Stimulated activated CD8-positive, alpha-beta memory T cell treated with anti-CD3 and anti-CD28 coated beads, Interleukin-7, amount 100 ng/mL, for 24 hours (primary cell): ENCODE data around the gene ABL1.

Experiments used
- DNase-seq: peaks from one replicate; pipeline ENCODE4 v3.0.0-alpha.2; 2020; ENCODE audit warnings: low read depth

ABL1 gene

DNA sequence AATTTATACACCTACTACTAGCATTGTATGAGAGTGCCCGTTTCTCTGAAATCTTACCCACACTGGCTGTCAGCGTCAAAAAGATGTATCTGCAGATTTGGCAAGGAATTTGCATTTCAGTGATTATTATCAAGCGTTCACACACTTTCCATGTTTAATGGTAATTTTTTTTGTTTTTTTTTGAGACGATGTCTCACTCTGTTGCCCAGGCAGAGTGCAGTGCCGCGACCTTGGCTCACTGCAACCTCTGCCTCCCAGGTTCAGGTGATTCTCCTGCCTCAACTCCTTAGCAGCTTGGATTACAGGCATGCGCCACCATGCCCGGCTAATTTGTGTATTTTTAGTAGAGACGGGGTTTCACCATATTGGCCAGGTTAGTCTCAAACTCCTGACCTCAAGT lies 14.3 kb downstream of the ABL1 start:
- no peak for DNase-seq

DNA sequence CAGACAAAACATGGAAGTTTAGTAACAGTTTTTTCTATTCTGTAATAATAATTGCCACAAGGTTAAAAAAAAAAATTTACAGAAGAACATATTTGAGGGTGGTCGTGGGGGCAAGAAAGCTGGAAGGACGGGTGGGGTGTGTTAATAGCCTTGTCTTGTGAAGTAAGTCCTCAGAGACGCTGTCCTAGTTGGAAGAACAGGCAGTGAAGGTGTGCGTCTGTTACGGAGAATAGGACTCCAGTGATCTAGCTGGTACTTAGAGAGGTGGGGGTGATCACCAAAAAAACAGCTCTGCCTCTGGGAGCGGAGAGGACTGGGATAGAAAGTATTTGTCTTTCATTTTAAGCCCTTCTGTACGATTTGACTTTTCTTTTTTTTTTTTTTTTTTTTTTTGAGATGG lies 17.7 kb downstream of the ABL1 start:
- no peak for DNase-seq

DNA sequence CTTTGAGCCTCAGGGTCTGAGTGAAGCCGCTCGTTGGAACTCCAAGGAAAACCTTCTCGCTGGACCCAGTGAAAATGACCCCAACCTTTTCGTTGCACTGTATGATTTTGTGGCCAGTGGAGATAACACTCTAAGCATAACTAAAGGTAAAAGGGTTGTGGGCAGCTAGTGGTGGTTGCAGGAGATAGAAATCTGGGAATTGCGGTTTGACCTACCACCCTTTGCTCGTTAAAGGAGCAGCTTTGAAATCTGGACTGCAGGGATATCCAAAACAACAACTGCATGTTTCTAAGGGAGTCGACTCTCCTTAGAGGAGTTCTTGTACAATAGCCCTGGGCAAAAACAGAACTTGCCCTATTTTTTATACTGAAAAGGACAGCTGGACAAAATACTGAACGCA lies 19.0 kb downstream of the ABL1 start:
- no peak for DNase-seq

DNA sequence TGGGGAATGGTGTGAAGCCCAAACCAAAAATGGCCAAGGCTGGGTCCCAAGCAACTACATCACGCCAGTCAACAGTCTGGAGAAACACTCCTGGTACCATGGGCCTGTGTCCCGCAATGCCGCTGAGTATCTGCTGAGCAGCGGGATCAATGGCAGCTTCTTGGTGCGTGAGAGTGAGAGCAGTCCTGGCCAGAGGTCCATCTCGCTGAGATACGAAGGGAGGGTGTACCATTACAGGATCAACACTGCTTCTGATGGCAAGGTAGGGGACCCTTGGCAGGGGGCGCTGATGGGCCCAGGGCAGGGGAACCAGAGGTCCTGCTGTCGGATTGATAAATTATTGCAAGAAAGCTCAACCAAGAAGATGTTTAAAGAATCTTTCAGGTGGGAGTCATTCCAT lies 19.8 kb downstream of the ABL1 start:
- no peak for DNase-seq

DNA sequence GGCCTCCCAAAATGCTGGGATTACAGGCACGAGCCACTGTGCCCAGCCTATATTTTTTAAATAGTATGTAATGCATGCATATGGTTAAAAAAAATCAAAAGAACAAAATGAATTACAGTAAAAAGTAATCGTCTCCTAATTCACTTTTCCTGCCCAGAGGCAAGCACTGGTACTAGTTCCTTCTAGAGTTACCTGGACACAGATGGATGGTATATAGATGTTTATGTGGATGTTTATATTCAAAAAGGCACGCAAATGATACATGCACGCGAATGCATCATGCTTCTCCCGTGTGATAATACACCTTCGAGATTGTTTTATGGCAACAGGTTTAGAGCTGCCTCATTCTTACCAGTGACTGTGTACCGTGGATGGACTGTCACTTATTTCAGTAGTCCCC lies 21.4 kb downstream of the ABL1 start:
- no peak for DNase-seq

DNA sequence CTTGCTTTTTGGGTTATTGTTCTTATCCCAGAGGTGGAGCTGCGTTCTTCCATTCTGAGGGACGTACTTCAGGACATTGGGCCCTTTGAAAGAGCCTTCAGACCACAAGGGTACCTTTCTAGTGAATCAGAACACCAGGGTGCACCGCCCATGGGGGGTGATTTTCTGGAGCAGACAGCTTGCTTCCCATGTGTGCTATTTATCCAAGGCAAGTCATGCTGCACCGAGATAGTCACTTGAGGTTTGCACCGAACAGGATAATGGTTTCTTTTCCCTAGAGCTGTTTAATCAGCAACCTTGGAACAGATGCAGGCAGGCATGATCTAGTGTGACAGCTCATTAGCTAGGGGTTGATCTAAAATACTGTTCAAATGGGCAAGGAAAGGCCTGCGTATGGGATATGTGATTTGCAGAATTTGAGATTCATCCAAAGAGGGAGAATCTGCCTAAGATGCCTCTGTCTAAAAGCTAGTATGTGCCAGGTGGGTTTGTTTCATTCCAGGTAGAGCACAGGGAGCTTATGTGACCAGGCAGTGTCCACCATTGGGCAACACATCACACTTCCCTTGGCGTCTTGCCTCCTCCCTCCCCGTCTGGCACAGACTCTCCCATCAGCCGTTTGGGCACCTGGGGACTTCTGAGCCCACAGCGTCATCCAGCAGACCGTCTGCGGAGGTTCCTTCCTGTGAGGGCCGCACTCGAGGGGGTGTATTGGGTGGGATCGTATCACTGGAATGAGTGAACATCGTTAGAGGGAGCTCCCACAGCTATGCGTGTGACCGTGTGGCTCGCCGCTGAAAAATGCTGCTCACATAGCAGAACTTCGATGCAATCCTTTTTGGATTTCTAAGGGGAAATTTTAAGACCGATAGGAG lies 23.0 kb downstream of the ABL1 start:
- DNase-seq, result no peak

DNA sequence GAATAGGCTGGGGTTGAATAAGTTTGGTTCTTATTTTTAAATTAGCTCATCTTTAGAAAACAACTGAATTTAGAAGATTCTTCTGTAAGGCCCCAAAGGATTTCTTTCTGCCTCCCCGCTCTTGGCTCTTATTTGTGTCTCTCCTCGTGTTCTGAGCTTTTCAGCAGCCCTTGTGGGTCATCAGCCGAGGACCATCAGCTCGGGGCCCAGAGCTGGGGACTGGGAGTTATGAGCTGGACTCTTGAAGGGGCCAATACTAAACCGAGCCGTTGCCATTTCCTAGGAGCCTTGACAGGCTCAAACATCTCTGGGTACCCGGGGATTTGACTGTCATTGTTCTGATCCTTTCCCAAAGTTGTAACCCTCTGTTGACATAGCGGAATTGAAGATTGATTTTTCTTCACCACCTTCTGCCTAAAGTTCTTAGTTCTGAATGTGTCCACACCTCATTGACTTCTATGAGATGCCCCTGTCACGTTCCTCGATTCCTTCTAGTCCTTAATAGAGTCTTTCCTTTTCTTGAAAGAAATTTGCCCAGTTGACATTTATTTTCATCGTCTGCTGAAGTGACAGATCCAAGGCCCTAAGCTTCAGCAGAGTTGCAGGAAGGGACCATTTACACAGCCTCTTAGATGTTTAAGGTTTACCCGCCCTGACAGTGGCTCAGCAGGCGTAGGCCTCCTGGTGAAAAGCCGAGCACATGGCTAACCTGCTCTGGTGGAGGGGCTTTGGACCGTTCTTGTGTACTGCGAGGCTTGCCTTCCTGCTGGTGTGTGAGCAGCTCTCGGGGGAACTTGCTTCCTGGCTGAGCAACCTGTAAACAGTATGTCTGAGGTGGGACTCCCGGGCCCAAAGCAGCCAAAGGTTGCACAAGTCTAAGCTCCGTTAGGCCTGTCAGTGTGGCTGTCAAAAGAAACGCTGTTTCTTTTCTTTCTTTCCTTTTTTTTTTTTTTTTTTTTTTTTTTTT lies 24.0 kb downstream of the ABL1 start:
- DNase-seq, result no peak

DNA sequence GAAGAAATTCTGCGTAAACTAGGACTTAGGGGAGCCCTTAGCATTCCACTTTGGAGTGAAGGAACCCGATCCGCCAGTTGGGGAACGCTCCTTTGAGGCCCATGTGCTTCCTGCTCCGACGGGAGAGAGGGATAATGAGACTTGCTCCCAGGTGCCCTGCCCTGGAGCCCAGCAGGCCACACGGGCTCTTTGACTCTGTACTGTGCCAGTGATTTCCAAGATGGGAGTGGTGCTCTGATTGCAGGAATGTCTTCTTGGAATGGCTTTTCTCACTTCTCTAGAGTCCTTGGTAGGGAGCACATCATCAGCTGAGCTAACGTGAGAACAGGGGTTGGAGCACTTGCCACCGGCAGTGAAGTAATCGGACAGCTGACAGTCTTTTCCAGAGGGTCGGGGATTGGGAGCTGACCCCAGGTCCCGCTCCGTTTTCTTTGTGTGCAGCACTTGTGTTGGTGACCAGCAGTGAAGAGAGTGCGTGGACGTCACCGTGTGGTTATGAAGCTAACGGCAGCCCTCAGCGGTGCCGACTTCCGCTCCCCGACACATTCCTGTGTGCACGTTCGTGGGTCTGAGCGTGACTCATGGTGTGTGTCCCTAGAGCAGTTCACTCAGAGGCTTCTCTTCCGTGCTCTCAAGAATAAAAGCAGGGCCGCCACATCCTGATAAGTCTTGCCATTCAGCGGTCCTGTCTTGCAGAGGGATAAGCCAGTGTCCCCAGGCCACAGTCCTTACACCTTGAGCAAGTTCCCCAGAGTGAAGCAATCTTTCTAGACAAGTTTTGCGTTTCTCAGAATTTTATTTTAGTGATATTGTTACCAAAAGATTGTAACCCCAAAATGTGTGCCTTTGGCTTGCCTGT lies 25.6 kb downstream of the ABL1 start:
- DNase-seq, result no peak

DNA sequence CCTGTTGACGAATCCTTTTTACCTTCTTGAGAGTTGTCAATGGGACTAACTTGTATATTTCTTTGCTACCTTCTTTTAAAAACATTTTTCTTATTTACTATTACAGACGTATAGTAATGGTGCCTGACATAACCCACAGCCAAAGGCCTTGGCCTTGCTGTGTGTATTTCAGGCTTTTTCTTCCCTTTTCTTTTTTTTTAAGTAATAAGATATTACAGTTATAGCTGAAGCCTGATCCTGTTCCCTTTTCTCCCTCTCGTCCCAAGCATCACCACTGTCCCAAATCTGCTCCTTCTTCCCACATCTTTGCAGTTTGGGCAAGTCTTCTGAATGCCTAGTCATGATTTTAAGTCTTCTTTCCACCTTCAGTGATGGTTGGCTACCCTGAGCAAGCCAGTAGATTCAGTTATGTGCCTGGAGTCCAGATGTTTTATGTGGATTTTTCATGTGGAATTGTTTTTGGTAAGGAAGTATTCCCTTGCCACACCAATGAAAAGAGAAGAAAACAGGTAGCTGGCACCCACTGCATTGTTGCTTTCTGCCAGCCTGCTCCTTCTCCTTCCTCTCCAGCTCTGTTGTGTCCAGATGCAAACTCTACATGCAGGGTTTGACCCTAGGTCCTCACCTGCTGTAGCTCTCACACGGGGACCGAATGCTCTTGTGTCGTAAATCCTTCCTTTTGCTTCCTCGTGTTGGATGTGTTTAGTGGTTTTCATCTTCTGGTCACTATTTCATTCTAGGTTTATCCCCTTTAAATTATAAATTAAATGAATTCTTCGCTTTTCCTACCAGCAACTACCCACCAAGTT lies 26.5 kb downstream of the ABL1 start:
- DNase-seq, result no peak

DNA sequence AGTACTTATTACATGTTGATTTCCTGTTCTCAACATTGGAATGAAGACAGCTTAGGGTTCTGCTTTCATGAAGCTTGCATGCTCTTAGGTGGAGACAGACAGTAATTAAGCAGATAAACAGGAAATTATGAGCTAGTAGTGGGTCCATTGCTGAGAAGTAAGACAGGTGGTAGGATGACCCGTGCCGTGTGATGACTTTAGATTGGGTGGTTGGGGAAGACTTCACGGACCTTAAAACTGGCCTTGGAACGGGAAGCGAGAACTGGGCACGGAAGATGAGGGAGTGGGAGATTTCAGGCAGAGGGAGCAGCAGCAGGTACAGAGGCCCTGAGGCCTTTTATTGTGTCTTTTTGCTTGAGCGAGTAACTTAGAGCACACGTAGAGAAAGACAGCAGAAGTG lies 27.2 kb downstream of the ABL1 start:
- no peak for DNase-seq

DNA sequence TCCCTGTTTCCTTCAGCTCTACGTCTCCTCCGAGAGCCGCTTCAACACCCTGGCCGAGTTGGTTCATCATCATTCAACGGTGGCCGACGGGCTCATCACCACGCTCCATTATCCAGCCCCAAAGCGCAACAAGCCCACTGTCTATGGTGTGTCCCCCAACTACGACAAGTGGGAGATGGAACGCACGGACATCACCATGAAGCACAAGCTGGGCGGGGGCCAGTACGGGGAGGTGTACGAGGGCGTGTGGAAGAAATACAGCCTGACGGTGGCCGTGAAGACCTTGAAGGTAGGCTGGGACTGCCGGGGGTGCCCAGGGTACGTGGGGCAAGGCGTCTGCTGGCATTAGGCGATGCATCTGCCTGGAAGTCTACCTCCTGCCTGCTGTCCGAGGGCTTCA lies 27.7 kb downstream of the ABL1 start:
- no peak for DNase-seq

DNA sequence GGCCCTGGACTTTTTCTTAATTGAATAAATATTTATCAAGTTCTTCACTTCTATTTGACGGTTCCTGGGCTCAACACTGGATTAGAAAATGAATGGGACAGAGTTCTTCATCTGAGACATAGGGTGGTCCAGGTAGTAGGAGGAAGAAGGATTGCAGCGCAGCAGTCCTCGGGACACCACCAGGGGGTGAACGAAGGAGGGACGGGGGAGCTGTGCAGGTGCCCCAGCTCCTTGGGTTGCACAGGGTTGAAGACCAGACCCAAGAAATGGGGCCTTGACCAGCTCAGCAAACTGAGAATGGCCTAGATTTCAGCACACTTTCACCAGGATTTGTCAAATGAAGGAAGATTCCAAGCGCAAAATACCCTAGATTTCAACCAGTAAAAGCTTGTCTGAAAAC lies 29.5 kb downstream of the ABL1 start:
- no peak for DNase-seq

DNA sequence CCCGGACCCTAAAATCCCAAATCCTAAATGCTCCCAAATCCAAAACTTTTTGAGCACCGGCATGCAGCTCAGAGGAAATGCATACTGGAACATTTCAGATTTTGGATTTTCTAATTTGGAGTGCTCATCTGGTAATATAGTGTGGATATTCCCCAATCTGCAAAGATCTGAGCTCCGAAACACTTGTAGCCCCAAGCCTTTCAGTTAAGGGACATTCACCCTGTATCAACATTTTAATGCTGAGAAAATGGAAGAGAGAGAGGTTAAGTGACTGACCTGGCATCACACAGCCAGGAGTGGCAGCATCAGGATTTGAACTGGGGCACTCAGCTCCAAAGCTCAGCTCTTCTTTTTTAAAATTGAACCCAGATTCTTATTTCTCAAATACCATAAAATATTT lies 30.9 kb downstream of the ABL1 start:
- DNase-seq, result no peak

DNA sequence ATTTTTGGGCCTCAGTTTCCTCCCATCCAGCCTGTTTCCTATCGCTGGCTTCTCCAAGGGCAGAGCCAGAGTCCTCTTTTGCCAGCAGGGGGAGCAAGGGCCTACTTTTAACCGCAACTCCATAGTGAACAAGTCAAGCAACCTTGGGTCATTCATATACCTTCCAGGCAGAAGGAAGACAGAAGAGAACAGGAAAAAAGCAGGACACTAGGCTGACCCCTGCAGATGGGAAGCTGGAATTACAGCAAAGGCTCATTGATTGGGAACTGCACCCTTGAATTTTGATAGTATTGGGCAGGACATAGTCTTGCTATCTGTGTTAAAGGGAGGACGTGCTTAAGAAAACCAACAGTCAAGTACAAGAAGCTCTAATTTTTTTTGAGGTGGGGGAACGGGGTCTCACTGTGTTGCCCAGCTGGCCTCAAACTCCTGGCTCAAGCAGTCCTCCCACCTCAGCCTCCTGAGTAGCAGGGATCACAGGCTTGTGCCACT lies 31.5 kb downstream of the ABL1 start:
- peak; percentile 13 for DNase-seq

DNA sequence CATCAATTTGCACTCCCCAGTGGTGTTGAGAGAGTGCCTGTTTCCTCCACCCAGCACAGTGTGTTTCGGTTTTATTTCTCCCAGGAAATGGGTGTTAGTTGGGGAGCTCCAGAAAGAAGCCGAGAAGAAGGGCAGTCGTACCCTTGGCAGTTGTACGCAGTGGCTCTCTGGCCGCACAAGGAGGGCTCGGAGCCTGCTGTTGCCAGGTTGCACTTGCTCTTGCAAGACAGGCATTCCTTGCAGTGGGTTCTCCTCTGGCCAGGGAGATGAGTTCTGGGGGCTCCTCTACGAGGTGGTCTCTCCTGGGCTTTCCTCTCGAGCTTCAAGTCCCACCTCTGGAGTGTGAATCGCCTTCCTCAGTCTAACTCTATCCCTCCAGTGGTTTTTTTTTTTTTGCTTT lies 32.5 kb downstream of the ABL1 start:
- no peak for DNase-seq

DNA sequence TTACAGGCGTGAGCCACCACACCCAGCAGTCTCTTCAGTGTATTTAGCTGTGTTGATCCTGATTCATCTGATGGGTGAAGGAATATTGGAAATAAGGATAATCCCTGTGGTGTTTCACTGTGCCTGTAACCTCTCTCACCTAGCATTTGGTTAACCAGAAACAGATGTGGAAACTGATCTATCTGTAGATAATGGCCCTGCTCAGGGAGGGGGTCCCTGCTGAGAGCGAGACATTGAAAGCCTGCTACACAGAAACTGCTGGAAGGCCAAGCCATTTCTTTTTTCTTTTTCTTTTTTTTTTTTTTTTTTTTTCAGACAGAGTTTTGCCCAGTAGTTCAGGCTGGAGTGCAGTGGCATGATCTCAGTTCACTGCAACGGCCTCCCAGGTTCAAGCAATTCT lies 33.2 kb downstream of the ABL1 start:
- no peak for DNase-seq

DNA sequence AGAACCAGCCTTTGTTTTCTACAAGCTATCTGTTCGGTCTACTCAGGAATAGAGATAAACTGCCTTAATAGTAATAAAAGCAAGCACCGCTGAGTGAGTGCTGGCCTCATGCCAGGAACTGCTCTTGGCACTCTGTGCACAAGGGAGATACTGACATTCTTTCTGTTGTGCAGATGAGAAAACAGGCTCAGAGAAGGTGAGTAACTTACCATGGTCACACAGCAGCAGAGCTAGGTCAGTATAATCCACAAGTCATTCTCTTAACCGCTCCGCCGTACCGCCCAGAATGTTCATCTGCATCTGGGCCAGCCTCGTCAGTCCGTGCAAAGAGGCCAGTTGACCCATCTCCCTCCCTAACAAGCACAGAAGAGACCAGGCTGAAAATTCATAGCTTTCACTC lies 34.2 kb downstream of the ABL1 start:
- no peak for DNase-seq

DNA sequence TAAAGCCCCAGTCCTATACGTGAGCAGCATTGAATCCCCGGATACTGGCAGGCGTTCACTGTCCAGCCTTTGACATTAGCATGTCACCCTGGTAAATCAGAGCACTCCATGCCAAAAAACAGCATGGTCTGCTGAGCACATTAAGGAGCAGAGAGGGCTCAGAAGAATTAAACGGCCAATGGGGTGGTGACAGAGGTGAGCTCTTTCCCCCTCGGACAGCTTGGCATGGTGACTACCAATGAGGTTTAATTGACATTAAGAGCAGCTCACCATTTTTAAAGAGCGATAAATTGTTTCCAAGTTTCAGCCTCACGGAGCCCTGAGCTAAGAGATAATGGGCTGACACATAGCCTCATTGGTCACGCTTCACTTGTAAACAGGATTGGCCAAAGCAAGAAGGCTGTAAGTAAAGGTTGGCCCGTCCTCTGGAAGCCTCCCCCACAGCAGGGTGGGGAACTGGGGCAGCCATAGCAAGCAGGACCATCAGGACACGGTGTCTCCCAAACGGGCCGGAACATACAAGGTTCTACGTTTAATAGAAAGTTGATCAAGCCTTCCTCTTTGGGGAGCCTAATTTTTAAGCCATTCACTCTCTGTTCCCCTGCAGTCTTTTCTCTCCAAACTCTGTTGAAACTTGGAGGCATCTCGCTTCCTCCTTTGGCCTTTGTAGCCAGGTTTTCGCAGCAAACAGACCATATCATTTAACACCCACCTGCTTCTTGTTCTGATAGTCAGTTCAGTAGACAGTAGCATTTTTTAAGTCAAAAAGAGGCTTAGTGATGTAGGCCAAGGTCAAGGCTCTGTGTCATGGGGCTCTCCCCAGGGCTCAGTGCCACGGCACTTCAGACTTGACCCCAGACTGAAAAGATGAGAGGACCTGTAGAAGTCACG lies 35.7 kb downstream of the ABL1 start:
- no peak for DNase-seq

DNA sequence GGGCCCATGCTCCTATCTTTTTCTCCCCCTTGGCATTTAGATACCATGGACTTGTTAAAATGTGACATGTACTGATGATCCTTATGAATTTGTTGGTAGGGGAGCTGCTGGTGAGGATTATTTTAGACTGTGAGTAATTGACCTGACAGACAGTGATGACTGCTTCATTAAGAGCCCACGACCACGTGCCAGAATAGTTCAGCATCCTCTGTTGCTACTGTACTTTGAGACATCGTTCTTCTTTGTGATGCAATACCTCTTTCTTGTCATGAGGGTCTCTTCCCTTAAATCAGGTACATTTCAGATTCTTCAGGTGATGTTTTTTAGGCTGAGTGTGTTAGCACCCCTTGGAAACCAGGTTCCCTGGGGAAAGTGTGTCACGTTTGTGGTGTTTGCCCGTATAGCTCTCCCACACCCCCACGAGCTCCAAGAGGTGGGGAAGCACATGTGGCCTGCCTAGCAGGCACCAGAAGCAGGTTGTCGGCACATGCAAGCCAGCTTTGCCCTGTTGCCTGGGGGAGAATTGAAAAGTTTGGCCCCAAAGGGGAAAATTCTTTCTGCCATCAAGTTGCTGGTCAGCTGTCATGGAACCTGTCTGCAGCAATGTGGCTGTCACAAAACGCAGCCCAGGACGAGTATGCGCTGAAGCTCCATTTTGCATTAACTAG lies 36.5 kb downstream of the ABL1 start:
- no peak for DNase-seq

DNA sequence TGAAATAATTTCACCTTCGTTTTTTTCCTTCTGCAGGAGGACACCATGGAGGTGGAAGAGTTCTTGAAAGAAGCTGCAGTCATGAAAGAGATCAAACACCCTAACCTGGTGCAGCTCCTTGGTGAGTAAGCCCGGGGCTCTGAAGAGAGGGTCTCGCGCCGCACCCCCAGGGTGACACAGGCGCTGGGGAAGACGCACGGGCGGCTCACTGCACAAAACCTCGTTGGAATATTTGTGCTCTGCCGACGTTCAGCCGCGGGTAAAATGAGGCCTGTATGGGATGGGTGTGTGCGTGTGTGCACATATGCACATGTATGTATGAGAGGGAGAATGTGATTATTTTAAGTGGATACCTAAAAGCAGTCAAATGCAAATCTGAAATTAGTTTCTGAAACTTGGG lies 37.0 kb downstream of the ABL1 start:
- DNase-seq, result no peak
